PFSK-1 (cell line): ENCODE results near the gene PEAR1.

Experiments
- FOXP2 ChIP-seq: optimal IDR thresholded peaks from 2 replicates; pipeline ENCODE3; 2011; ENCODE audit warnings: borderline replicate concordance, control low read depth, inconsistent platforms; ENCODE audit not compliant: insufficient read depth; ENCODE audit errors: extremely low read length, extremely low read depth
- POLR2AphosphoS5 ChIP-seq: IDR thresholded peaks from 2 replicates; pipeline ENCODE4 v1.6.1; 2012; ENCODE audit warnings: low read depth, mild to moderate bottlenecking, control low read depth, low read length, moderate library complexity
- REST ChIP-seq, 2 experiments: IDR thresholded peaks; 2 replicates each; pipeline versions ENCODE4 v1.6.1 to v1.8.0; 2011 to 2012; ENCODE audit warnings: low read depth in 2 of 2, low read length in 2 of 2, control low read depth in 1 of 2, inconsistent platforms in 1 of 2, mild to moderate bottlenecking in 1 of 2, moderate library complexity in 1 of 2; ENCODE audit not compliant: insufficient read depth in 1 of 2
- SIN3A ChIP-seq: IDR thresholded peaks from 2 replicates; pipeline ENCODE4 v1.6.1; 2012; ENCODE audit warnings: mild to moderate bottlenecking, low read length, moderate library complexity, borderline replicate concordance; ENCODE audit not compliant: insufficient read depth
- TAF1 ChIP-seq: IDR thresholded peaks from 2 replicates; pipeline ENCODE4 v1.6.1; 2012; ENCODE audit warnings: low read length, control low read depth, borderline replicate concordance; ENCODE audit not compliant: insufficient read depth

PEAR1 gene

GRCh38 chr1:156903328-156904091 lies 10.0 kb downstream of the PEAR1 start:
- TF ChIP-seq SIN3A (no peak), FOXP2 (no peak), TAF1 (no peak), REST (IDR thresholded peaks at IDR 0.05; ENCODE audit: insufficient read depth in 1 of 2, low read depth in 2 of 2, low read length in 2 of 2) (no peak), POLR2AphosphoS5 (no peak)

DNA sequence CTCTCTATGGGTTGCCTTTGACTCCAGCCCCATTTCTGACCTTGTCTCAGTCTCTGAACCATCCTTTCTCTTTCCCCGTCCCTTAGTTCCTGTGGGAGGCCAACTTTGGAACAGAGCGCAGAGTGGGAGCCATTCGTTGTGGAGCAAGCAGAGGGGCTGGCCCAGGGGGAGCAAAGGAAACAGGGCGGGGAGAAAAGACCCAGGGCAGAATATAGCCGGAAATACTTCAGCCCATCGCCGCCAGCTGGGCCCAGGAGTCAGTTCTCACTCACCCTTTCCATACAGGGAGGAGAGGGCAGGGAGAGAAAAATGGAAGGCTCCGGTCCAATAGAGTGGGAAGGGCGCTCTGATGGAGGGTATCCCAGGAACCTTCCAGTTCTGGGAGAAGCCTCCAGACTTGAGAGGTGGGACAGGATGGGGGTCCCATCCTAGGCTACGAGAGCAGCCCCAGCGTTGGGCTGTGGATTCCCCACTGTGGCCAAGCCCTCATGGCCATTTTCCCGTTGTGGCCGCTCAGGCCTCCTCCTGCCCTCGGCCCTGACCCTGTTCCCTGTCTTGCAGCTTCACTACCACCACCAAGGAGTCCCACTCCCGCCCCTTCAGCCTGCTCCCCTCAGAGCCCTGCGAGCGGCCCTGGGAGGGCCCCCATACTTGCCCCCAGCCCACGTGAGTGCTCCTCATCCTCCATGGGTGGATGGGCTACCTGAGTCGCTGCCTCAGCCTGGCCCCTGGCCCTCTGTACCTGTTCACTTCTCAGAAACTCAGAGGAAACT lies 10.9 kb downstream of the PEAR1 start:
- TF ChIP-seq POLR2AphosphoS5 (no peak), FOXP2 (no peak), TAF1 (no peak), SIN3A (no peak), REST (IDR thresholded peaks at IDR 0.05; ENCODE audit: insufficient read depth in 1 of 2, low read depth in 2 of 2, low read length in 2 of 2) (no peak)

DNA sequence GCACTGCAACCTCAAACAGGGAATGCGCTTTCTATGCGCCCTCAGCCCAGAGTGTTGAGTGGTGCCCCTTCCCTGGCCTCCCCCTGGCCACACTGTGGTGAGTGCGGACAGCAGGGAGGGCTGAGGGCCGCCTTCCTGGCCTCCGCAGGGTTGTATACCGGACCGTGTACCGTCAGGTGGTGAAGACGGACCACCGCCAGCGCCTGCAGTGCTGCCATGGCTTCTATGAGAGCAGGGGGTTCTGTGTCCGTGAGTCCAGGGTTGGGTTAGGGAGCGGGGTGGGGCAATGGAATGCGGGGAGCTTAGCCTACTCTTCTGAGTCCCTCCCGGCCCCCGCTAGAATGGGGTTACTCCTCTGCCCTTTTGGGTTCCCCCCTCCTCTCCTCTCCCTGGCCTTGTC lies 11.7 kb downstream of the PEAR1 start:
- TF ChIP-seq SIN3A (no peak), FOXP2 (no peak), REST (IDR thresholded peaks at IDR 0.05; ENCODE audit: insufficient read depth in 1 of 2, low read depth in 2 of 2, low read length in 2 of 2) (no peak), POLR2AphosphoS5 (no peak), TAF1 (no peak)

DNA sequence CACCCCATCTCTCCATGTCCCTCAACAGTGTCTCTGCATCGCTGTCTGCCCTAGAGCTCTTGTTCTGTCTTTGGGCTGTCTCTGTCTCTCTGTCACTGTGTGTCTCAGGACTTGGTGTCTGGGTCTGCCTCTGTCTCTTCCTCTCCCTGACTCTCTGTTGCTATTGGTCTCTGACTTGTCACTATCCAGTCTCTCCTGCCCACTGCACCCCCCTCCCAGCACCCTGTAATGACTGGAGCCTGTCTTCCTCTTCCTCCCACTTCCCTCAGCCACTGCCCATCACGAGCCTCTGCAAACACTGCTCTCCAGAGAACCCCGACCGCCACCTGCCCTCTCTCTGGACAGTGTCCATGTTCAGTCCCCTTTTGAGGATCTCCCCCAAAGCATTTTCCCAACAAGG lies 12.1 kb downstream of the PEAR1 start:
- TF ChIP-seq TAF1 = no peak
- TF ChIP-seq REST (IDR thresholded peaks at IDR 0.05; ENCODE audit: insufficient read depth in 1 of 2, low read depth in 2 of 2, low read length in 2 of 2) = no peak
- TF ChIP-seq FOXP2 = no peak
- no peak for TF ChIP-seq POLR2AphosphoS5
- TF ChIP-seq SIN3A = no peak
